Neuron (in vitro differentiated cells): ENCODE measurements around the gene TLL1.

ENCODE experiments used
- H2AFZ ChIP-seq: one replicate; pipeline ENCODE4 v1.6.1; 2013; ENCODE audit warnings: low read depth, mild to moderate bottlenecking, inconsistent platforms, low read length, moderate library complexity
- H3K27me3 ChIP-seq: one replicate; pipeline ENCODE4 v1.6.1; 2013; ENCODE audit warnings: low read length; ENCODE audit not compliant: insufficient read depth
- H3K36me3 ChIP-seq: one replicate; pipeline ENCODE4 v1.6.1; 2013; ENCODE audit warnings: low read length; ENCODE audit not compliant: insufficient read depth
- H3K4me1 ChIP-seq: one replicate; pipeline ENCODE4 v1.6.1; 2013; ENCODE audit warnings: low read length; ENCODE audit not compliant: insufficient read depth
- H3K4me3 ChIP-seq: 2 replicates; pipeline ENCODE4 v1.5.1; 2013; ENCODE audit warnings: mild to moderate bottlenecking, low read length, moderate library complexity
- H3K9me3 ChIP-seq: one replicate; pipeline ENCODE4 v1.6.1; 2013; ENCODE audit warnings: low read length

The TLL1 gene

GRCh38 chr4:165921546-165921945 is 48.5 kb downstream of the TLL1 start:
- H3K4me3 ChIP-seq = no peak overlapping the region
- no peaks in the 10 kb centered on the region for H3K27me3 ChIP-seq
- H3K36me3 ChIP-seq = no peaks in the 10 kb centered on the region
- H3K4me1 ChIP-seq = no peaks in the 10 kb centered on the region
- H2AFZ ChIP-seq = no peak overlapping the region
- no peaks in the 10 kb centered on the region for H3K9me3 ChIP-seq

- Histone ChIP-seq H3K4me3 (no peak overlapping the region), H3K9me3 (no peaks in the 10 kb centered on the region), H3K36me3 (no peaks in the 10 kb centered on the region), H2AFZ (no peak overlapping the region), H3K4me1 (no peaks in the 10 kb centered on the region), H3K27me3 (no peaks in the 10 kb centered on the region)
These were observed 49.7 kb downstream of the TLL1 start for GRCh38 chr4:165922747-165923146.

GRCh38 chr4:165926307-165926706 is 53.3 kb downstream of the TLL1 start:
- Histone ChIP-seq H3K4me1 (no peaks in the 10 kb centered on the region), H3K4me3 (no peak overlapping the region), H3K9me3 (no peaks in the 10 kb centered on the region), H2AFZ (no peak overlapping the region), H3K27me3 (no peaks in the 10 kb centered on the region), H3K36me3 (no peaks in the 10 kb centered on the region)

- Histone ChIP-seq H3K27me3 (no peaks in the 10 kb centered on the region), H3K36me3 (no peaks in the 10 kb centered on the region), H2AFZ (no peak overlapping the region), H3K9me3 (no peaks in the 10 kb centered on the region), H3K4me3 (no peak overlapping the region), H3K4me1 (no peaks in the 10 kb centered on the region)
These were observed 54.3 kb downstream of the TLL1 start for GRCh38 chr4:165927366-165927765.

- Histone ChIP-seq H3K4me1 (no peaks in the 10 kb centered on the region), H3K9me3 (no peaks in the 10 kb centered on the region), H2AFZ (no peak overlapping the region), H3K4me3 (no peak overlapping the region), H3K36me3 (no peaks in the 10 kb centered on the region), H3K27me3 (no peaks in the 10 kb centered on the region)
These were observed 54.8 kb downstream of the TLL1 start for GRCh38 chr4:165927815-165928214.

GRCh38 chr4:165928601-165929000 is 55.6 kb downstream of the TLL1 start:
- no peaks in the 10 kb centered on the region for H3K36me3 ChIP-seq
- H3K4me3 ChIP-seq = no peak overlapping the region
- no peak overlapping the region for H2AFZ ChIP-seq
- no peaks in the 10 kb centered on the region for H3K27me3 ChIP-seq
- H3K4me1 ChIP-seq = no peaks in the 10 kb centered on the region
- no peaks in the 10 kb centered on the region for H3K9me3 ChIP-seq

- Histone ChIP-seq H3K4me1 (no peaks in the 10 kb centered on the region), H2AFZ (no peak overlapping the region), H3K9me3 (no peaks in the 10 kb centered on the region), H3K4me3 (no peak overlapping the region), H3K36me3 (no peaks in the 10 kb centered on the region), H3K27me3 (no peaks in the 10 kb centered on the region)
These were observed 56.6 kb downstream of the TLL1 start for GRCh38 chr4:165929662-165930061.

- no peak overlapping the region for H3K4me3 ChIP-seq
- no peaks in the 10 kb centered on the region for H3K36me3 ChIP-seq
- no peaks in the 10 kb centered on the region for H3K27me3 ChIP-seq
- H2AFZ ChIP-seq = no peak overlapping the region
- no peaks in the 10 kb centered on the region for H3K4me1 ChIP-seq
- H3K9me3 ChIP-seq = no peaks in the 10 kb centered on the region
These were observed 58.7 kb downstream of the TLL1 start for GRCh38 chr4:165931741-165932140.

- Histone ChIP-seq H3K9me3 (no peaks in the 10 kb centered on the region), H3K4me3 (no peak overlapping the region), H3K36me3 (no peaks in the 10 kb centered on the region)
These were observed 71.9 kb downstream of the TLL1 start for GRCh38 chr4:165944900-165945299.

GRCh38 chr4:165945991-165946390 is 73.0 kb downstream of the TLL1 start:
- no peaks in the 10 kb centered on the region for H3K36me3 ChIP-seq
- H3K9me3 ChIP-seq = no peaks in the 10 kb centered on the region
- H3K27me3 ChIP-seq = no peaks in the 10 kb centered on the region
- H3K4me3 ChIP-seq = no peak overlapping the region
- no peak overlapping the region for H2AFZ ChIP-seq
- H3K4me1 ChIP-seq = no peaks in the 10 kb centered on the region

More at GRCh38 chr4:165944900-165945299, 71.9 kb downstream of the TLL1 start:
- Histone ChIP-seq H3K4me1 (no peaks in the 10 kb centered on the region), H2AFZ (no peak overlapping the region), H3K27me3 (no peaks in the 10 kb centered on the region)

GRCh38 chr4:165947019-165947418 is 74.0 kb downstream of the TLL1 start:
- Histone ChIP-seq H3K4me3 (no peak overlapping the region), H3K27me3 (no peaks in the 10 kb centered on the region), H3K9me3 (no peaks in the 10 kb centered on the region), H2AFZ (no peak overlapping the region), H3K4me1 (no peaks in the 10 kb centered on the region), H3K36me3 (no peaks in the 10 kb centered on the region)

- Histone ChIP-seq H3K9me3 (no peaks in the 10 kb centered on the region), H3K36me3 (no peaks in the 10 kb centered on the region), H3K4me1 (no peaks in the 10 kb centered on the region), H3K4me3 (no peak overlapping the region), H2AFZ (no peak overlapping the region), H3K27me3 (no peaks in the 10 kb centered on the region)
These were observed 80.1 kb downstream of the TLL1 start for GRCh38 chr4:165953181-165953580.

GRCh38 chr4:165963621-165964020 is 90.6 kb downstream of the TLL1 start:
- H3K9me3 ChIP-seq = no peaks in the 10 kb centered on the region
- no peaks in the 10 kb centered on the region for H3K4me1 ChIP-seq
- no peak overlapping the region for H2AFZ ChIP-seq
- H3K36me3 ChIP-seq = no peaks in the 10 kb centered on the region
- H3K27me3 ChIP-seq = no peaks in the 10 kb centered on the region
- no peak overlapping the region for H3K4me3 ChIP-seq

- Histone ChIP-seq H3K4me3 (no peak overlapping the region), H3K9me3 (no peaks in the 10 kb centered on the region), H2AFZ (no peak overlapping the region), H3K27me3 (no peaks in the 10 kb centered on the region), H3K4me1 (no peaks in the 10 kb centered on the region), H3K36me3 (no peaks in the 10 kb centered on the region)
These were observed 91.6 kb downstream of the TLL1 start for GRCh38 chr4:165964591-165964990.
